PC-9 (cell line): ENCODE results near the gene AGTPBP1. TPM values are rescaled to one million over a fixed set of nuclear protein-coding genes. Genes with fewer than 3 reads are reported as not detected.

Source experiments
- BruUV-seq: library from RNA; stranded (reverse); fragments of 400-500 nt; replicated peaks from 2 replicates; lab custom pipeline; 2021; lab: Mats Ljungman, UMichigan
- CTCF ChIA-PET: fragments of 300-600 bp; sonication (Branson Sonifier 250); formaldehyde crosslinking; loops from one replicate; lab custom pipeline; 2022; ENCODE audit warnings: antibody characterized with exemption; lab: Charles Lee
- POLR2A ChIA-PET: fragments of 300-600 bp; sonication (Branson Sonifier 250); formaldehyde crosslinking; loops from one replicate; lab custom pipeline; 2022; ENCODE audit warnings: antibody characterized with exemption; ENCODE audit not compliant: unreplicated experiment; lab: Charles Lee
- DNase-seq, 2 experiments: peaks; one replicate each; pipeline versions ENCODE4 v3.0.0 to v3.0.0-alpha.2; 2015 to 2022; ENCODE audit warnings: mixed read lengths in 1 of 2
- H2AFZ ChIP-seq: fragments of 200-600 bp; sonication (generic); 2 replicates; pipeline ENCODE4 v1.8.1; 2017; ENCODE audit warnings: antibody characterized with exemption
- H3F3A ChIP-seq: fragments of 200-600 bp; sonication (generic); 2 replicates; pipeline ENCODE4 v1.8.1; 2017; ENCODE audit warnings: antibody characterized with exemption, mild to moderate bottlenecking, low read depth; ENCODE audit not compliant: insufficient read depth
- H3K27ac ChIP-seq: fragments of 200-600 bp; sonication (generic); 2 replicates; pipeline ENCODE4 v1.6.1; 2016; ENCODE audit warnings: mixed run types
- H3K27me3 ChIP-seq: fragments of 200-600 bp; sonication (generic); 2 replicates; pipeline ENCODE4 v1.6.1; 2016; ENCODE audit warnings: low read depth, mixed run types; ENCODE audit not compliant: insufficient read depth
- H3K36me3 ChIP-seq: fragments of 200-600 bp; sonication (generic); 2 replicates; pipeline ENCODE4 v1.6.1; 2016; ENCODE audit warnings: low read depth, mixed run types
- H3K4me1 ChIP-seq: fragments of 200-600 bp; sonication (generic); replicated peaks from 2 replicates; pipeline ENCODE4 v1.6.1; 2016; ENCODE audit warnings: mixed run types; ENCODE audit not compliant: insufficient read depth
- H3K4me2 ChIP-seq: fragments of 200-600 bp; sonication (generic); 2 replicates; pipeline ENCODE4 v1.6.1; 2017; ENCODE audit warnings: mixed run types
- H3K4me3 ChIP-seq: fragments of 200-600 bp; sonication (generic); 2 replicates; pipeline ENCODE4 v1.6.1; 2016; ENCODE audit warnings: mixed run types
- H3K79me2 ChIP-seq: fragments of 200-600 bp; sonication (generic); 2 replicates; pipeline ENCODE4 v1.6.1; 2017; ENCODE audit warnings: low read depth, mixed run types
- H3K9me2 ChIP-seq: fragments of 200-600 bp; sonication (generic); 2 replicates; pipeline ENCODE4 v1.8.1; 2017; ENCODE audit warnings: mild to moderate bottlenecking; ENCODE audit not compliant: insufficient read depth
- H3K9me3 ChIP-seq: fragments of 200-600 bp; sonication (generic); 2 replicates; pipeline ENCODE4 v1.8.1; 2016; ENCODE audit warnings: low read depth; ENCODE audit not compliant: insufficient read depth
- H4K20me1 ChIP-seq: fragments of 200-600 bp; sonication (generic); 2 replicates; pipeline ENCODE4 v1.8.1; 2017; ENCODE audit not compliant: insufficient read depth
- CTCF ChIP-seq: fragments of 200-600 bp; sonication (generic); conservative IDR thresholded peaks from 2 replicates; pipeline ENCODE4 v1.6.1; 2017; ENCODE audit warnings: mixed run types, antibody characterized with exemption, mild to moderate bottlenecking, moderate library complexity
- EZH2 ChIP-seq: fragments of 200-600 bp; sonication (generic); IDR thresholded peaks from 2 replicates; pipeline ENCODE4 v1.8.0; 2017; ENCODE audit warnings: antibody characterized with exemption, low read depth
- intact Hi-C: fragments of 100-400 bp; cut with micrococcal nuclease; formaldehyde crosslinking; loops from one replicate; pipeline ENCODE4 v1.10.0; 2022; ENCODE audit not compliant: unreplicated experiment
- total RNA-seq: library from RNA; stranded (reverse); gene quantifications from 2 replicates; pipeline ENCODE4 v1.2.3, GENCODE V29; 2021

The AGTPBP1 gene
- total RNA-seq, 1 experiment from 2014 or later: 19.8 TPM

- no peaks in the 10 kb centered on the region for H3K27me3 ChIP-seq
- no peak overlapping the region for H3K4me2 ChIP-seq
- DNase-seq: no peak
- TF ChIP-seq CTCF (no peak), EZH2 (no peak)
- no peaks in the 10 kb centered on the region for H3K36me3 ChIP-seq
- no peak overlapping the region for H3K4me3 ChIP-seq
- H3K79me2 ChIP-seq: no peaks in the 10 kb centered on the region
- H3K27ac ChIP-seq: no peak overlapping the region
- no peak overlapping the region for H2AFZ ChIP-seq
- H4K20me1 ChIP-seq: no peaks in the 10 kb centered on the region
- H3K9me3 ChIP-seq: no peaks in the 10 kb centered on the region
- POLR2A ChIA-PET: no interaction called here
- CTCF ChIA-PET: no interaction called here
- intact Hi-C loops: loop anchor here (10.0 kb wide), 1 partner anchor 261 kb away; no protein-coding TSS in a partner anchor
- no peaks in the 10 kb centered on the region for H3K9me2 ChIP-seq
- no peaks in the 10 kb centered on the region for H3K4me1 ChIP-seq
- no peaks in the 10 kb centered on the region for H3F3A ChIP-seq
- no TSS peak for BruUV-seq
These were observed 126.0 kb downstream of the AGTPBP1 start for GRCh38 chr9:85615792-85616191.

GRCh38 chr9:85610074-85610860, 131.5 kb downstream of the AGTPBP1 start:
- H3K4me2 ChIP-seq: peak overlapping the region; percentile 52; the same call in 1 of the 2 replicates
- H3K9me2 ChIP-seq: no peaks in the 10 kb centered on the region
- no peaks in the 10 kb centered on the region for H4K20me1 ChIP-seq
- H3K79me2 ChIP-seq: no peaks in the 10 kb centered on the region
- intact Hi-C loops: loop anchor here (1.0 to 10.0 kb wide), 3 partner anchors 255 to 1213 kb away; no protein-coding TSS in a partner anchor
- BruUV-seq: no TSS peak
- no peak overlapping the region for H3K27ac ChIP-seq
- H2AFZ ChIP-seq: no peak overlapping the region
- CTCF ChIA-PET: interaction anchor here (0.5 to 1.3 kb wide), 9 partner anchors 65 to 1796 kb away, joined by 3 to 21 read pairs (median 8); no protein-coding TSS in a partner anchor
- no peak for TF ChIP-seq EZH2
- TF ChIP-seq CTCF: peak; percentile 91
- peak in 1 of 2 experiments; percentile 15 for DNase-seq
- no peaks in the 10 kb centered on the region for H3K9me3 ChIP-seq
- H3K4me1 ChIP-seq: no peaks in the 10 kb centered on the region
- no peaks in the 10 kb centered on the region for H3K36me3 ChIP-seq
- POLR2A ChIA-PET: interaction anchor here (0.6 kb wide), 1 partner anchor 1902 kb away, joined by 3 read pairs; no protein-coding TSS in a partner anchor
- H3F3A ChIP-seq: no peaks in the 10 kb centered on the region
- no peak overlapping the region for H3K4me3 ChIP-seq
- H3K27me3 ChIP-seq: no peaks in the 10 kb centered on the region

GRCh38 chr9:85605905-85606304, 135.8 kb downstream of the AGTPBP1 start:
- H3F3A ChIP-seq: no peaks in the 10 kb centered on the region
- TF ChIP-seq EZH2 (no peak), CTCF (no peak)

More at GRCh38 chr9:85605905-85606304, 135.8 kb downstream of the AGTPBP1 start:
- no peak overlapping the region for H3K4me2 ChIP-seq
- no peak overlapping the region for H3K27ac ChIP-seq
- no peaks in the 10 kb centered on the region for H3K9me3 ChIP-seq
- intact Hi-C loops: no loop called here
- no peak for DNase-seq
- H3K4me3 ChIP-seq: no peak overlapping the region
- H3K79me2 ChIP-seq: no peaks in the 10 kb centered on the region
- ChIA-PET CTCF (no interaction called here), POLR2A (no interaction called here)
- H3K4me1 ChIP-seq: no peaks in the 10 kb centered on the region
- BruUV-seq: no TSS peak
- H2AFZ ChIP-seq: no peak overlapping the region
- H3K27me3 ChIP-seq: no peaks in the 10 kb centered on the region
- no peaks in the 10 kb centered on the region for H3K36me3 ChIP-seq
- H3K9me2 ChIP-seq: no peaks in the 10 kb centered on the region
- no peaks in the 10 kb centered on the region for H4K20me1 ChIP-seq
